ENCODE measurements around the gene ALK. TPM values are rescaled to one million over a fixed set of nuclear protein-coding genes. Genes with fewer than 3 reads are reported as not detected.

ALK gene
- total and polyA plus RNA-seq, 2 donors (not counting 1 experiment from before 2014, with no cell fraction given) = not detected

- DNase-seq (no peak), ATAC-seq (ENCODE audit: low read depth) (no peak)
- Histone ChIP-seq H4K20me1 (ENCODE audit: control insufficient read depth, insufficient read depth, low read length, poor library complexity, severe bottlenecking) (no peaks in the 10 kb centered on the region), H3K4me2 (replicated peaks; ENCODE audit: low read depth, low read length, poor library complexity, severe bottlenecking) (no peak overlapping the region), H3K9ac (ENCODE audit: low read length) (no peak overlapping the region), H3K79me2 (ENCODE audit: control insufficient read depth, insufficient read depth, low read length) (no peaks in the 10 kb centered on the region), H3K27me3 (replicated peaks in 1 of 4; ENCODE audit: control extremely low read depth in 1 of 4, control insufficient read depth in 3 of 4, insufficient read depth in 4 of 4, low read length in 3 of 4) (peaks cover 0 to 7% (median under 1%) of the 10 kb centered on the region in 4 experiments), H3K36me3 (replicated peaks in 1 of 2; ENCODE audit: control extremely low read depth in 1 of 2, control insufficient read depth in 1 of 2, extremely low read depth in 1 of 2, insufficient read depth in 2 of 2, low read length in 1 of 2) (no peaks in the 10 kb centered on the region), H3K4me3 (ENCODE audit: control extremely low read depth in 1 of 5, extremely low read depth in 1 of 5, insufficient read depth in 1 of 5, low read depth in 2 of 5, low read length in 4 of 5) (no peak overlapping the region), H3K4me1 (ENCODE audit: control insufficient read depth in 2 of 2, insufficient read depth in 2 of 2, low read length in 2 of 2) (no peaks in the 10 kb centered on the region), H2AFZ (ENCODE audit: insufficient read depth, low read depth, low read length, poor library complexity, severe bottlenecking) (no peak overlapping the region), H3K9me3 (ENCODE audit: control extremely low read depth in 1 of 3, control insufficient read depth in 2 of 3, insufficient read depth in 1 of 3, low read length in 2 of 3) (no peaks in the 10 kb centered on the region), H3K27ac (ENCODE audit: low read length in 2 of 2) (no peak overlapping the region)
- ChIA-PET CTCF (no interaction called here), POLR2A (no interaction called here)
- H3K9me3 Mint-ChIP-seq (ENCODE audit: insufficient read depth) = no peaks in the 10 kb centered on the region
- no peak overlapping the region for H3K4me3 Mint-ChIP-seq
- H3K4me1 Mint-ChIP-seq = no peaks in the 10 kb centered on the region
- peaks cover 11% of the 10 kb centered on the region for H3K27me3 Mint-ChIP-seq
- WGBS (ENCODE audit: insufficient coverage) = 89% methylated on average over 13 of the region's 14 CpGs
- TF ChIP-seq CTCF (IDR thresholded peaks at IDR 0.05) (no peak), EZH2 (IDR thresholded peaks at IDR 0.05; ENCODE audit: borderline replicate concordance, insufficient read depth, low read depth, low read length, poor library complexity, severe bottlenecking) (no peak)
- intact Hi-C loops (cut with micrococcal nuclease) = no loop called here
- H3K27ac Mint-ChIP-seq = no peak overlapping the region
Measured at GRCh38 chr2:29232041-29232440, 689.3 kb downstream of the ALK start.

- WGBS (ENCODE audit: insufficient coverage) = 81% methylated on average over 9 of the region's 9 CpGs
- H3K4me3 Mint-ChIP-seq = no peak overlapping the region
Measured at GRCh38 chr2:29229640-29230039, 691.7 kb downstream of the ALK start.

More at GRCh38 chr2:29229640-29230039, 691.7 kb downstream of the ALK start:
- ChIA-PET CTCF (no interaction called here), POLR2A (no interaction called here)
- DNase-seq = no peak
- Histone ChIP-seq H3K4me2 (replicated peaks; ENCODE audit: low read depth, low read length, poor library complexity, severe bottlenecking) (no peak overlapping the region), H3K9ac (ENCODE audit: low read length) (no peak overlapping the region), H3K9me3 (ENCODE audit: control extremely low read depth in 1 of 3, control insufficient read depth in 2 of 3, insufficient read depth in 1 of 3, low read length in 2 of 3) (no peaks in the 10 kb centered on the region), H4K20me1 (ENCODE audit: control insufficient read depth, insufficient read depth, low read length, poor library complexity, severe bottlenecking) (no peaks in the 10 kb centered on the region), H3K79me2 (ENCODE audit: control insufficient read depth, insufficient read depth, low read length) (no peaks in the 10 kb centered on the region), H3K27ac (ENCODE audit: low read length in 2 of 2) (no peak overlapping the region), H3K4me1 (ENCODE audit: control insufficient read depth in 2 of 2, insufficient read depth in 2 of 2, low read length in 2 of 2) (no peaks in the 10 kb centered on the region), H3K27me3 (replicated peaks in 1 of 4; ENCODE audit: control extremely low read depth in 1 of 4, control insufficient read depth in 3 of 4, insufficient read depth in 4 of 4, low read length in 3 of 4) (peaks cover 0 to 5% (median 0%) of the 10 kb centered on the region in 4 experiments), H3K36me3 (replicated peaks in 1 of 2; ENCODE audit: control extremely low read depth in 1 of 2, control insufficient read depth in 1 of 2, extremely low read depth in 1 of 2, insufficient read depth in 2 of 2, low read length in 1 of 2) (no peaks in the 10 kb centered on the region), H2AFZ (ENCODE audit: insufficient read depth, low read depth, low read length, poor library complexity, severe bottlenecking) (no peak overlapping the region), H3K4me3 (ENCODE audit: control extremely low read depth in 1 of 5, extremely low read depth in 1 of 5, insufficient read depth in 1 of 5, low read depth in 2 of 5, low read length in 4 of 5) (no peak overlapping the region)
- Mint-ChIP-seq H3K9me3 (ENCODE audit: insufficient read depth) (no peaks in the 10 kb centered on the region), H3K27ac (no peak overlapping the region), H3K27me3 (peaks cover 15% of the 10 kb centered on the region), H3K4me1 (no peaks in the 10 kb centered on the region)
- TF ChIP-seq EZH2 (IDR thresholded peaks at IDR 0.05; ENCODE audit: borderline replicate concordance, insufficient read depth, low read depth, low read length, poor library complexity, severe bottlenecking) = no peak
- no peak for TF ChIP-seq CTCF (IDR thresholded peaks at IDR 0.05)
- intact Hi-C loops (cut with micrococcal nuclease) = no loop called here
- ATAC-seq (ENCODE audit: low read depth) = no peak
